ENCODE results near the gene ERBB4.

ERBB4 gene

DNA sequence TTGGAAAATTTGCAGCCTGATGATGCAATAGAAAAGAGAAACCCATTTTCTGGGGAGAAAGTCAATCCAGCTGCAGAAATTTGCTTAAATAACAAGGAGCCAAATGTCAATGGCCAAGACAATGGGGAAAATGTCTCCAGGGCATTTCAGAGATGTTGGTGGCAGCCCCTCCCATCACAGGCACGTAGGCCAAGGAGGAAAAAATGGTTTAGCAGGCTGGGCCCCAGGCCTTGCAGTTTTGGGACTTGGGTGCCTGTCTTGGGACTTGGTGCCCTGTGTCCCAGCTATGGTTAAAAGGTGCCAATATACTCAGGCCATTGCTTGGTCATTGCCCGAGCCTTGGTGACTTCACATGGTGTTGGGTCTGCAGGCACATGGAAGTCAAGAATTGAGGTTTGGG, 368.2 kb downstream of the ERBB4 start:
- peaks cover 2% of the 10 kb centered on the region; the same call in 1 of the 2 replicates for H3K9me3 ChIP-seq (ENCODE audit: control insufficient read depth, insufficient read depth, low read length)
- no CpG with 5 or more reads among the region's 2 CpGs for WGBS (ENCODE audit: insufficient coverage, insufficient read length)
- no peak overlapping the region for H3K4me3 ChIP-seq (ENCODE audit: low read length)
- H3K36me3 ChIP-seq (ENCODE audit: control insufficient read depth, insufficient read depth, low read length) = no peaks in the 10 kb centered on the region
- no peaks in the 10 kb centered on the region for H3K4me1 ChIP-seq (ENCODE audit: control insufficient read depth, insufficient read depth, low read length)
- no peaks in the 10 kb centered on the region for H3K27me3 ChIP-seq (ENCODE audit: control insufficient read depth, insufficient read depth, low read length)
- no peak for DNase-seq (ENCODE audit: low read depth, low spot score)
- H3K27ac ChIP-seq (ENCODE audit: low read length) = no peak overlapping the region

DNA sequence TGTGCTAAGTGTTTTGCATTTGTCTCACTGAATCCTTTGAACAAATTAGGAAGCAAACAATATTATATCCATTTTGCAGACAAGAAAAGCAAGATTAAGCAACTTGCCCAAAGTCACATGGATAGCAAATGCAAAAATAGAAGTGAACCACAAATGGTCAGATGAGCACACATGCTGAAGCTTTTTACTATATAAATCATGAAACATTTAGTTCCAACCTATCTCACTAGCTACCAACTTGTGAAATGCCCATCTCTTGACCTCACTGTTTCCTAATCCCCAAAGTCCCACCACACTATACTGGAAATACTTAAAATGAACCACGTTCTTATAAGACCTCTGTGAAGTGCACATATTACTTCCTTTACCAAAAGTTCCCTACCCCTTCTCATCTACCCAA, 380.5 kb downstream of the ERBB4 start:
- DNase-seq (ENCODE audit: low read depth, low spot score) = no peak
- Histone ChIP-seq H3K27me3 (ENCODE audit: control insufficient read depth, insufficient read depth, low read length) (no peaks in the 10 kb centered on the region), H3K36me3 (ENCODE audit: control insufficient read depth, insufficient read depth, low read length) (no peaks in the 10 kb centered on the region), H3K9me3 (ENCODE audit: control insufficient read depth, insufficient read depth, low read length) (no peaks in the 10 kb centered on the region), H3K27ac (ENCODE audit: low read length) (no peak overlapping the region), H3K4me1 (ENCODE audit: control insufficient read depth, insufficient read depth, low read length) (no peaks in the 10 kb centered on the region), H3K4me3 (ENCODE audit: low read length) (no peak overlapping the region)
- no CpG with 5 or more reads among the region's 1 CpG for WGBS (ENCODE audit: insufficient coverage, insufficient read length)

DNA sequence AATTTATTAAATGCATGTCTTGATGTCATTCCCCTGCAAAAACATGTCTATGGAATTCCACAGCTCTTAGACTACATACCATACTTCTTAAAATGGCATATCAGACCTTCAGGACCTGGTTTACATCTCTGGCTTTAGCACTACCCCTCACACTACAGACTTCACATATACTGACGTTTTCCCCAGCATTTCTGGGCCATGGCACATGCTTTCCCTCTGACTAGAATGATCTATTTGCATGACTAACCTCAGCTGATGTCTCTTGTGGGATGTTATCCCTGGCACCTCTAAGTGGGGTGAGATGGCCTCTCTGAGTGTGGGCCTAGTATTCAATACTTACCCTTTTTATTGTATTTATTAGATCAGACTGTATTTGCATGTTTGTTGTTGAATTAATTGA, 381.6 kb downstream of the ERBB4 start:
- H3K36me3 ChIP-seq (ENCODE audit: control insufficient read depth, insufficient read depth, low read length) = no peaks in the 10 kb centered on the region
- H3K4me3 ChIP-seq (ENCODE audit: low read length) = no peak overlapping the region
- no peak for DNase-seq (ENCODE audit: low read depth, low spot score)
- H3K27me3 ChIP-seq (ENCODE audit: control insufficient read depth, insufficient read depth, low read length) = no peaks in the 10 kb centered on the region
- no peaks in the 10 kb centered on the region for H3K4me1 ChIP-seq (ENCODE audit: control insufficient read depth, insufficient read depth, low read length)
- H3K9me3 ChIP-seq (ENCODE audit: control insufficient read depth, insufficient read depth, low read length) = no peaks in the 10 kb centered on the region
- no peak overlapping the region for H3K27ac ChIP-seq (ENCODE audit: low read length)
- WGBS (ENCODE audit: insufficient coverage, insufficient read length) = no CpG with 5 or more reads among the region's 1 CpG

DNA sequence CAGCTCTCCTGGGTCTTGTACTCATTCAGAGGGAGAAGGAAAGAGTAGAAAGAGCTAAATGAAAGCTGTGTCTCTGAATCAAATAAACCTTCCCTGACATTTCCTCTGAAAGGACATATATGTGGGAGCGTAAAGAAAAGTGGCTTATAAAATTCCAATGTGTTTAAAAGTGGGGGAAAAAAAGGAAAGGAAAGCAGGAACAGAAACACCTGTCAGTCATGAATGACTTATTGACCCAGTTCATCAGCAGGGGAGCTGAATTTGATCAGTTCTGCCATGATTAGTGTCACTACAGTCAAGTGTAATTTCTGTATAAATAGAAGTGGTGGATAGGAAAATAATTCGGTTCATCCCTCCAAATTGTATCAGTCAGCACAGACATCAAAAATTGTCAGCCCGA, 382.5 kb downstream of the ERBB4 start:
- H3K36me3 ChIP-seq (ENCODE audit: control insufficient read depth, insufficient read depth, low read length) = no peaks in the 10 kb centered on the region
- no peak for DNase-seq (ENCODE audit: low read depth, low spot score)
- H3K4me3 ChIP-seq (ENCODE audit: low read length) = no peak overlapping the region
- no peaks in the 10 kb centered on the region for H3K4me1 ChIP-seq (ENCODE audit: control insufficient read depth, insufficient read depth, low read length)
- no peaks in the 10 kb centered on the region for H3K27me3 ChIP-seq (ENCODE audit: control insufficient read depth, insufficient read depth, low read length)
- H3K9me3 ChIP-seq (ENCODE audit: control insufficient read depth, insufficient read depth, low read length) = no peaks in the 10 kb centered on the region
- H3K27ac ChIP-seq (ENCODE audit: low read length) = no peak overlapping the region
- WGBS (ENCODE audit: insufficient coverage, insufficient read length) = no CpG with 5 or more reads among the region's 3 CpGs

DNA sequence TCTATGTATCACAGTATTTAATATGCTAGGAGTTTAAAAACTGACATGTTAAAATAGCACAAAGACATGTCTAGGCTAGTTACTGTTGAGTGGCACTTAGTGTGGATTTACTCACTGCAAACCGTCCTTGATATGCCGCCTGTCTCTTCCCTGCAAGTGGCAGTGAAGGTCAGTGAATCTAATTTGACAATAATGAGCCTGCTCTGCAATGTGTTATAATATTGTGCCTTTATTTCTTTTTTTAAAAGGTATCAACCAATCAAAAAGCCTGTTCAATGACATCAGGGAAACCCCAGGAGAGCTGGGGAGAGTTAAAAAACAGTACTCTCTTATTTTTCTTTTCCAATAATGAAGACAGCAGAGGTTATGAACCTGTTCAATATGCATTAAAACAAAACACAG, 384.1 kb downstream of the ERBB4 start:
- Histone ChIP-seq H3K27ac (ENCODE audit: low read length) (no peak overlapping the region), H3K4me3 (ENCODE audit: low read length) (no peak overlapping the region), H3K9me3 (ENCODE audit: control insufficient read depth, insufficient read depth, low read length) (no peaks in the 10 kb centered on the region), H3K27me3 (ENCODE audit: control insufficient read depth, insufficient read depth, low read length) (no peaks in the 10 kb centered on the region), H3K4me1 (ENCODE audit: control insufficient read depth, insufficient read depth, low read length) (no peaks in the 10 kb centered on the region), H3K36me3 (ENCODE audit: control insufficient read depth, insufficient read depth, low read length) (no peaks in the 10 kb centered on the region)
- WGBS (ENCODE audit: insufficient coverage, insufficient read length) = no CpG with 5 or more reads among the region's 2 CpGs
- DNase-seq (ENCODE audit: low read depth, low spot score) = no peak

DNA sequence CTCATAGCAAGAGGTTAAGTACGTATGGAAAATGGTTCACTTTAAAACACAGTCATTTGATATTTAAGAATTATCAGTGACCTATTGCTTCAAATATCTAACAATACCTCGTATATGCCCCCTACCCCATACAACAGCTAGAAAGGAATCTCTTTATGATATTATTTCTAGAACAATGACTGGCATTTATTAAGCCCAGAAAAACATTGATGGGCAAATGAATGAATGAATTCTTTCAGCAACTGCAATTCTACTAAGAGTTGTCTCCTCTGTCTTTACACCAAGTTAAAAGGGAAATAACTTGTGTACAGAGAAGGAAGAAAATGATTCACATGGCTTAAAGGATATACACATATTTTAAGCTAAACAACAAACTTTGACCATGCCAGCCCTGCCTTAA, 384.7 kb downstream of the ERBB4 start:
- Histone ChIP-seq H3K4me3 (ENCODE audit: low read length) (no peak overlapping the region), H3K4me1 (ENCODE audit: control insufficient read depth, insufficient read depth, low read length) (no peaks in the 10 kb centered on the region), H3K27ac (ENCODE audit: low read length) (no peak overlapping the region), H3K9me3 (ENCODE audit: control insufficient read depth, insufficient read depth, low read length) (no peaks in the 10 kb centered on the region), H3K36me3 (ENCODE audit: control insufficient read depth, insufficient read depth, low read length) (no peaks in the 10 kb centered on the region), H3K27me3 (ENCODE audit: control insufficient read depth, insufficient read depth, low read length) (no peaks in the 10 kb centered on the region)
- WGBS (ENCODE audit: insufficient coverage, insufficient read length) = no CpG with 5 or more reads among the region's 2 CpGs
- no peak for DNase-seq (ENCODE audit: low read depth, low spot score)

DNA sequence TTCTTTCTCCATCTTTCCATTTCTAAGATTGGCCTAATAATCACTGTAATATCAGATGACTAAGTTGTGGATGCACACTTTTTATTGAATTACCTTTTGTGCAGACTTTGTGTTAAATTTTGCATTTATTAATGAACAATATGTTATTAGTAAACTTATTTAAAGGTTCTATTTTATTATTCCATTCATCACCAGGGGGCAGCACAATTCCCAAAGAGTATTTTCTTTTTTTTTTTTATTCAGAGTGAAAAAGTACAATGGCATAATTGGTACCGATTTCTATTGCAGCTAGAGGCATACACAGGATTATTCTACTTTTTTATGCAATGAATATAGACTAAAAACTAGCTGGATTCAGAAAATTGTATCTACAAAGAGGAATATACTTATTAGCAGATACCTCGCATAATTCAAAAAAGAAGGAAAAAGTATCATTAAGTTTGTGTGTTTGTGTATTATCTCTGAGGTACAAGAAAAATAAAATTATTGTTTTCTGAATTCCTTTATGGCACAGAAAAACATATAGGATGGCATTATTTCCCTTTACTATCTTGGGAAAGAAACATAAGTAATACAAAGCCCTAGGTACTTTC, 390.6 kb downstream of the ERBB4 start:
- Histone ChIP-seq H3K27me3 (ENCODE audit: control insufficient read depth, insufficient read depth, low read length) (no peaks in the 10 kb centered on the region), H3K4me1 (ENCODE audit: control insufficient read depth, insufficient read depth, low read length) (no peaks in the 10 kb centered on the region), H3K27ac (ENCODE audit: low read length) (no peak overlapping the region), H3K36me3 (ENCODE audit: control insufficient read depth, insufficient read depth, low read length) (no peaks in the 10 kb centered on the region), H3K4me3 (ENCODE audit: low read length) (no peak overlapping the region), H3K9me3 (ENCODE audit: control insufficient read depth, insufficient read depth, low read length) (no peaks in the 10 kb centered on the region)
- DNase-seq (ENCODE audit: low read depth, low spot score) = no peak
- whole genome bisulfite sequencing (ENCODE audit: insufficient coverage, insufficient read length) = no CpG with 5 or more reads among the region's 2 CpGs

DNA sequence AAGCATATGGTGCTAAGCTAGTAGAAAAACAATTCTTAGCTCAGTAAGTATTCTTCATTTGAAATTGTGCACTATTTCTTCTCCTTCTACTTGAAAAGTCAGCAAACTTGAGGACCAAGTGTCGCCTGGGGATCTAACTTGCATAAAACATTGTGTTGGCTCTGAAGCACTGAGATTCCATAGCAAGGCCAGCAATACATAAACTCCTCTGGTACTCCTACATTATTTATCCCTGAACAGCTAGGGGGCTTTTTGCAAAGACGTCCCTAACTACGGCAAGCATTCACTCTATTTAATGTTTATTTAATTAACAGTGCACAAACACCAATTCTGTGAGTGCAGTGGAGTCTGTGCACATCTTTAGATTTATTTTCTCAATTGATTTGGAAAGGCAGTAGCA, 392.2 kb downstream of the ERBB4 start:
- no CpG with 5 or more reads among the region's 3 CpGs for WGBS (ENCODE audit: insufficient coverage, insufficient read length)

DNA sequence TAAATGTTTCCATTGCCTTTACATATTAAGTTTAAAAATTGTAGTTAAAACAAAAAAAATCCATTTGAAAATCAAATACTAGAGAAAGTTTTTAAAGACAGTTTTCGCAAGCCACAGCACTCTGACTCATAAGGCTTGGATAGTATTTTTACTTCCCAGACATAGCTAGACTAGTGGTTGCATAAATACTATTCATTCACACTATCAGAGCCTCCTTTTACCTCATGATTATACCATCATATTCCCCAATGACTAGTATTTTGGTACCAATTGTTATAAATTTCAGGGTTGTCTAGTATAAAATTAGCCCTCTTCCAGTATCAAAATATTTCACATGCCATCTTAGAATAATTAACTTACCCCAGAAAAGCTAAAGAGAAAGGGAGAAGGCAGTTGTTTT, 393.5 kb downstream of the ERBB4 start:
- no peaks in the 10 kb centered on the region for H3K4me1 ChIP-seq (ENCODE audit: control insufficient read depth, insufficient read depth, low read length)
- no peaks in the 10 kb centered on the region for H3K9me3 ChIP-seq (ENCODE audit: control insufficient read depth, insufficient read depth, low read length)
- no peak for DNase-seq (ENCODE audit: low read depth, low spot score)
- H3K27me3 ChIP-seq (ENCODE audit: control insufficient read depth, insufficient read depth, low read length) = no peaks in the 10 kb centered on the region
- H3K4me3 ChIP-seq (ENCODE audit: low read length) = no peak overlapping the region
- no peaks in the 10 kb centered on the region for H3K36me3 ChIP-seq (ENCODE audit: control insufficient read depth, insufficient read depth, low read length)
- H3K27ac ChIP-seq (ENCODE audit: low read length) = no peak overlapping the region
- WGBS (ENCODE audit: insufficient coverage, insufficient read length) = no CpG with 5 or more reads among the region's 1 CpG

More for the DNA sequence above, 392.2 kb downstream of the ERBB4 start:
- DNase-seq (ENCODE audit: low read depth, low spot score) = no peak
- Histone ChIP-seq H3K4me3 (ENCODE audit: low read length) (no peak overlapping the region), H3K27ac (ENCODE audit: low read length) (no peak overlapping the region), H3K4me1 (ENCODE audit: control insufficient read depth, insufficient read depth, low read length) (no peaks in the 10 kb centered on the region), H3K9me3 (ENCODE audit: control insufficient read depth, insufficient read depth, low read length) (no peaks in the 10 kb centered on the region), H3K36me3 (ENCODE audit: control insufficient read depth, insufficient read depth, low read length) (no peaks in the 10 kb centered on the region), H3K27me3 (ENCODE audit: control insufficient read depth, insufficient read depth, low read length) (no peaks in the 10 kb centered on the region)

DNA sequence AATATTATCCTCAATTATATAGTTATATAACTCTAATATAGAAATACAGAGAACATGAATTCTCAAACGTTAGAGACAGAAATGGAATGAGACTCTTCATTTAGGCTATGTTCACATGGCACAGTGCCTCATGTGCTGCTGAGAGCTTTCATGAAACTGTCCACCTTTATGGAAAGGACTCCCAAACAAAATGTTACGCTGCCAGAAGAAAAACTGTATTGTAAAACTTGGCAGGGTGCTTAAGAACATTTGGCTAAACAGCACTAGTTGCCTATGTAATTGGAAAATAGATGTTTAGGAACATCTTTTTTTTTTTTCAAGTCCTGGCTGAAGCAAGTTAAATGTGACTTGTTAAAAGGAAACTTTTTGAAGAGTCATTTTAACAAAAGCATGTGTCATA, 396.0 kb downstream of the ERBB4 start:
- H3K27me3 ChIP-seq (ENCODE audit: control insufficient read depth, insufficient read depth, low read length) = no peaks in the 10 kb centered on the region
- no peaks in the 10 kb centered on the region for H3K4me1 ChIP-seq (ENCODE audit: control insufficient read depth, insufficient read depth, low read length)
- H3K4me3 ChIP-seq (ENCODE audit: low read length) = no peak overlapping the region
- H3K27ac ChIP-seq (ENCODE audit: low read length) = no peak overlapping the region
- DNase-seq (ENCODE audit: low read depth, low spot score) = no peak
- H3K9me3 ChIP-seq (ENCODE audit: control insufficient read depth, insufficient read depth, low read length) = no peaks in the 10 kb centered on the region
- no CpG with 5 or more reads among the region's 2 CpGs for WGBS (ENCODE audit: insufficient coverage, insufficient read length)
- H3K36me3 ChIP-seq (ENCODE audit: control insufficient read depth, insufficient read depth, low read length) = no peaks in the 10 kb centered on the region

DNA sequence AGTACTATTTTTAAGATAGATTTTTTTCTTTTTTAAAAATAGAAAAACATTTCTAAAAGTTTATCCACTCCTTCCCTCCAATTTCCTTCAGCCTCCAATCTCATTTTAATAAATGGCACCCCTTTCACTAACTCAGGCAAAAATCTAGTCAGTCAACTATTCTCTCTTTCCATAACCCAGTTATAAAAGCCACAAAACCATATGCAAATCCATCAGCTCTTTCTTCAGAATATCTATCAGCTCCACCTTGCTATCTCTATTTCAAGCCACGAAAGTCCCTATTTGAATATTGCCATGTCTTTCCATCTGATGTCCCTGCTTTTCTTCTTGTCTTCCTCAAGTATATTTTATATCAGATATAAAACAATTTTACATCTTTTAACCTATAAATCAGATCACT, 397.1 kb downstream of the ERBB4 start:
- Histone ChIP-seq H3K27me3 (ENCODE audit: control insufficient read depth, insufficient read depth, low read length) (no peaks in the 10 kb centered on the region), H3K27ac (ENCODE audit: low read length) (no peak overlapping the region), H3K9me3 (ENCODE audit: control insufficient read depth, insufficient read depth, low read length) (no peaks in the 10 kb centered on the region), H3K36me3 (ENCODE audit: control insufficient read depth, insufficient read depth, low read length) (no peaks in the 10 kb centered on the region), H3K4me3 (ENCODE audit: low read length) (no peak overlapping the region), H3K4me1 (ENCODE audit: control insufficient read depth, insufficient read depth, low read length) (no peaks in the 10 kb centered on the region)
- WGBS (ENCODE audit: insufficient coverage, insufficient read length) = no CpG with 5 or more reads among the region's 1 CpG
- no peak for DNase-seq (ENCODE audit: low read depth, low spot score)
